ENCODE data around the gene KLF17. TPM values are rescaled to one million over a fixed set of nuclear protein-coding genes. Genes with fewer than 3 reads are reported as not detected.

KLF17 gene
- polyA plus RNA-seq, 3 donors, result not detected

- no peaks in the 10 kb centered on the region for H3K36me3 Mint-ChIP-seq
Measured at GRCh38 chr1:44094047-44094446, 24.6 kb upstream of the KLF17 start.

GRCh38 chr1:44100183-44100868 is 18.3 kb upstream of the KLF17 start:
- Histone ChIP-seq H3K36me3 (replicated peaks in 1 of 2; ENCODE audit: control insufficient read depth in 1 of 2, insufficient read depth in 2 of 2, low read length in 2 of 2) (no peaks in the 10 kb centered on the region), H2AFZ (ENCODE audit: insufficient read depth, low read depth, low read length, poor library complexity, severe bottlenecking) (no peak overlapping the region), H3K4me1 (ENCODE audit: control insufficient read depth in 1 of 2, insufficient read depth in 2 of 2, low read length in 2 of 2) (no peaks in the 10 kb centered on the region), H4K20me1 (ENCODE audit: insufficient read depth, low read length) (no peaks in the 10 kb centered on the region), H3K27me3 (ENCODE audit: control insufficient read depth in 2 of 2, insufficient read depth in 2 of 2, low read length in 2 of 2) (no peaks in the 10 kb centered on the region), H3K9ac (ENCODE audit: insufficient read depth, low read length, poor library complexity, severe bottlenecking) (no peak overlapping the region), H3K4me2 (replicated peaks; ENCODE audit: extremely low read depth, low read length, poor library complexity, severe bottlenecking) (no peak overlapping the region), H3K4me3 (replicated peaks in 1 of 3; ENCODE audit: low read depth in 2 of 3, low read length in 3 of 3) (no peak overlapping the region), H3K27ac (ENCODE audit: low read depth in 1 of 2, low read length in 2 of 2) (no peak overlapping the region), H3K9me3 (replicated peaks in 1 of 2; ENCODE audit: control insufficient read depth in 1 of 2, insufficient read depth in 1 of 2, low read length in 2 of 2) (no peaks in the 10 kb centered on the region), H3K79me2 (ENCODE audit: insufficient read depth, low read length) (no peaks in the 10 kb centered on the region)
- Mint-ChIP-seq H3K36me3 (no peaks in the 10 kb centered on the region), H3K27me3 (ENCODE audit: low read depth in 3 of 3) (peaks cover 0 to 8% (median 3%) of the 10 kb centered on the region in 3 donors), H3K9me3 (peaks cover 0 to 8% (median 3%) of the 10 kb centered on the region in 7 donors), H3K4me3 (no peak overlapping the region), H3K4me1 (no peaks in the 10 kb centered on the region), H3K27ac (no peak overlapping the region)
- TF ChIP-seq, protein P1, sequence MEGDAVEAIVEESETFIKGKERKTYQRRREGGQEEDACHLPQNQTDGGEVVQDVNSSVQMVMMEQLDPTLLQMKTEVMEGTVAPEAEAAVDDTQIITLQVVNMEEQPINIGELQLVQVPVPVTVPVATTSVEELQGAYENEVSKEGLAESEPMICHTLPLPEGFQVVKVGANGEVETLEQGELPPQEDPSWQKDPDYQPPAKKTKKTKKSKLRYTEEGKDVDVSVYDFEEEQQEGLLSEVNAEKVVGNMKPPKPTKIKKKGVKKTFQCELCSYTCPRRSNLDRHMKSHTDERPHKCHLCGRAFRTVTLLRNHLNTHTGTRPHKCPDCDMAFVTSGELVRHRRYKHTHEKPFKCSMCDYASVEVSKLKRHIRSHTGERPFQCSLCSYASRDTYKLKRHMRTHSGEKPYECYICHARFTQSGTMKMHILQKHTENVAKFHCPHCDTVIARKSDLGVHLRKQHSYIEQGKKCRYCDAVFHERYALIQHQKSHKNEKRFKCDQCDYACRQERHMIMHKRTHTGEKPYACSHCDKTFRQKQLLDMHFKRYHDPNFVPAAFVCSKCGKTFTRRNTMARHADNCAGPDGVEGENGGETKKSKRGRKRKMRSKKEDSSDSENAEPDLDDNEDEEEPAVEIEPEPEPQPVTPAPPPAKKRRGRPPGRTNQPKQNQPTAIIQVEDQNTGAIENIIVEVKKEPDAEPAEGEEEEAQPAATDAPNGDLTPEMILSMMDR (IDR thresholded peaks at IDR 0.05), result no peak
- no CpG with 5 or more reads among the region's 9 CpGs for WGBS (ENCODE audit: insufficient coverage)
- no peak for DNase-seq
- intact Hi-C loops (cut with micrococcal nuclease), result no loop called here

More at GRCh38 chr1:44094047-44094446, 24.6 kb upstream of the KLF17 start:
- H4K20me1 ChIP-seq (ENCODE audit: insufficient read depth, low read length), result no peaks in the 10 kb centered on the region
- H2AFZ ChIP-seq (ENCODE audit: insufficient read depth, low read depth, low read length, poor library complexity, severe bottlenecking), result no peak overlapping the region
- Mint-ChIP-seq H3K4me1 (no peaks in the 10 kb centered on the region), H3K27ac (no peak overlapping the region), H3K4me3 (no peak overlapping the region), H3K9me3 (peaks cover 0 to 8% (median 3%) of the 10 kb centered on the region in 7 donors), H3K27me3 (ENCODE audit: low read depth in 3 of 3) (peaks cover 3 to 5% (median 4%) of the 10 kb centered on the region in 3 donors)
- no peak overlapping the region for H3K9ac ChIP-seq (ENCODE audit: insufficient read depth, low read length, poor library complexity, severe bottlenecking)
- H3K79me2 ChIP-seq (ENCODE audit: insufficient read depth, low read length), result no peaks in the 10 kb centered on the region
- no peaks in the 10 kb centered on the region for H3K4me1 ChIP-seq (ENCODE audit: control insufficient read depth in 1 of 2, insufficient read depth in 2 of 2, low read length in 2 of 2)
- no peaks in the 10 kb centered on the region for H3K27me3 ChIP-seq (ENCODE audit: control insufficient read depth in 2 of 2, insufficient read depth in 2 of 2, low read length in 2 of 2)
- no peak overlapping the region for H3K27ac ChIP-seq (ENCODE audit: low read depth in 1 of 2, low read length in 2 of 2)
- H3K9me3 ChIP-seq (replicated peaks in 1 of 2; ENCODE audit: control insufficient read depth in 1 of 2, insufficient read depth in 1 of 2, low read length in 2 of 2), result no peaks in the 10 kb centered on the region
- TF ChIP-seq, protein P1 (IDR thresholded peaks at IDR 0.05), result no peak
- H3K4me3 ChIP-seq (replicated peaks in 1 of 3; ENCODE audit: low read depth in 2 of 3, low read length in 3 of 3), result no peak overlapping the region
- intact Hi-C loops (cut with micrococcal nuclease), result no loop called here
- no peak overlapping the region for H3K4me2 ChIP-seq (replicated peaks; ENCODE audit: extremely low read depth, low read length, poor library complexity, severe bottlenecking)
- no CpG with 5 or more reads among the region's 2 CpGs for WGBS (ENCODE audit: insufficient coverage)
- no peak for DNase-seq
- H3K36me3 ChIP-seq (replicated peaks in 1 of 2; ENCODE audit: control insufficient read depth in 1 of 2, insufficient read depth in 2 of 2, low read length in 2 of 2), result no peaks in the 10 kb centered on the region

All from CD14-positive monocyte (primary cell).